Measurements from ENCODE around the gene UBAC1. TPM values are rescaled to one million over a fixed set of nuclear protein-coding genes. Genes with fewer than 3 reads are reported as not detected.

Gene UBAC1
- total RNA-seq, 1 experiment from 2014 or later: 55.6 TPM

- no peaks in the 10 kb centered on the region for H3K36me3 Mint-ChIP-seq
- TF ChIP-seq ZNF532 (CRISPR knock-in tag; IDR thresholded peaks at IDR 0.05; ENCODE audit: borderline replicate concordance): no peak
- no peak for TF ChIP-seq GTF2I (CRISPR knock-in tag; conservative IDR thresholded peaks at IDR 0.05)
- TF ChIP-seq MLX (CRISPR knock-in tag; IDR thresholded peaks at IDR 0.05): no peak
- TF ChIP-seq RORB (CRISPR knock-in tag; IDR thresholded peaks at IDR 0.05): no peak
- no peak for TF ChIP-seq ZNF138 (CRISPR knock-in tag; conservative IDR thresholded peaks at IDR 0.05)
- no peak for TF ChIP-seq E2F4 (CRISPR knock-in tag; IDR thresholded peaks at IDR 0.05; ENCODE audit: borderline replicate concordance, low read depth)
- TF ChIP-seq ELF4 (CRISPR knock-in tag; IDR thresholded peaks at IDR 0.05; ENCODE audit: low read depth): no peak
- TF ChIP-seq NR3C1 (CRISPR knock-in tag; conservative IDR thresholded peaks at IDR 0.05; ENCODE audit: low read depth): no peak
- no peak for TF ChIP-seq CREM (CRISPR knock-in tag; IDR thresholded peaks at IDR 0.05)
- H3K4me1 Mint-ChIP-seq: peaks cover 45% of the 10 kb centered on the region
- CTCF ChIA-PET: no interaction called here
- POLR2A ChIA-PET: no interaction called here
- H3K4me3 Mint-ChIP-seq: no peak overlapping the region
- no peak overlapping the region for H3K27ac Mint-ChIP-seq
- no peaks in the 10 kb centered on the region for H3K27me3 Mint-ChIP-seq (ENCODE audit: low read depth)
- no peaks in the 10 kb centered on the region for H3K9me3 Mint-ChIP-seq
- DNase-seq (ENCODE audit: low spot score): no peak
- ATAC-seq: no peak
Observed at GRCh38 chr9:136009516-136009915, 48.3 kb upstream of the UBAC1 start.

- no peaks in the 10 kb centered on the region for H3K36me3 Mint-ChIP-seq
- peaks cover 50% of the 10 kb centered on the region for H3K4me1 Mint-ChIP-seq
- H3K4me3 Mint-ChIP-seq: no peak overlapping the region
- CTCF ChIA-PET: interaction anchor here (0.8 kb wide), 1 partner anchor 9 kb away, joined by 3 read pairs; no protein-coding TSS in a partner anchor
- ATAC-seq: no peak
- no peaks in the 10 kb centered on the region for H3K27me3 Mint-ChIP-seq (ENCODE audit: low read depth)
- no peak overlapping the region for H3K27ac Mint-ChIP-seq
- no peak for DNase-seq (ENCODE audit: low spot score)
- H3K9me3 Mint-ChIP-seq: no peaks in the 10 kb centered on the region
- POLR2A ChIA-PET: no interaction called here
- no peak for TF ChIP-seq TCF7 (CRISPR knock-in tag; IDR thresholded peaks at IDR 0.05; ENCODE audit: low read depth)
- no peak for TF ChIP-seq HMGA2 (CRISPR knock-in tag; IDR thresholded peaks at IDR 0.05)
- no peak for TF ChIP-seq E2F4 (CRISPR knock-in tag; IDR thresholded peaks at IDR 0.05; ENCODE audit: borderline replicate concordance, low read depth)
- no peak for TF ChIP-seq ZNF121 (CRISPR knock-in tag; IDR thresholded peaks at IDR 0.05)
- TF ChIP-seq GRHL2 (CRISPR knock-in tag; IDR thresholded peaks at IDR 0.05; ENCODE audit: insufficient replicate concordance, severe bottlenecking): no peak
- no peak for TF ChIP-seq CREM (CRISPR knock-in tag; IDR thresholded peaks at IDR 0.05)
- no peak for TF ChIP-seq IRF2 (CRISPR knock-in tag; IDR thresholded peaks at IDR 0.05; ENCODE audit: borderline replicate concordance, low read depth)
- TF ChIP-seq NR2C2 (CRISPR knock-in tag; IDR thresholded peaks at IDR 0.05): no peak
- TF ChIP-seq GTF2I (CRISPR knock-in tag; conservative IDR thresholded peaks at IDR 0.05): no peak
- TF ChIP-seq USF2 (CRISPR knock-in tag; IDR thresholded peaks at IDR 0.05): no peak
- no peak for TF ChIP-seq NR3C1 (CRISPR knock-in tag; conservative IDR thresholded peaks at IDR 0.05; ENCODE audit: low read depth)
- TF ChIP-seq MXD4 (CRISPR knock-in tag; IDR thresholded peaks at IDR 0.05; ENCODE audit: borderline replicate concordance): no peak
- TF ChIP-seq AR (CRISPR knock-in tag; IDR thresholded peaks at IDR 0.05): no peak
- no peak for TF ChIP-seq TEAD4 (CRISPR knock-in tag; IDR thresholded peaks at IDR 0.05)
- TF ChIP-seq FOXJ3 (CRISPR knock-in tag; IDR thresholded peaks at IDR 0.05; ENCODE audit: borderline replicate concordance): no peak
- TF ChIP-seq FOXP1 (CRISPR knock-in tag; IDR thresholded peaks at IDR 0.05; ENCODE audit: borderline replicate concordance): no peak
- no peak for TF ChIP-seq ZNF232 (CRISPR knock-in tag; IDR thresholded peaks at IDR 0.05)
- no peak for TF ChIP-seq ATF6 (CRISPR knock-in tag; IDR thresholded peaks at IDR 0.05)
Observed at GRCh38 chr9:136008693-136008997, 47.5 kb upstream of the UBAC1 start.

Data from WTC11 (cell line).